ENCODE measurements around the gene SYNE2. TPM values are rescaled to one million over a fixed set of nuclear protein-coding genes. Genes with fewer than 3 reads are reported as not detected.

The SYNE2 gene
- total and polyA plus RNA-seq, 4 donors, result 26.9 to 208 (median 67.9) TPM

GRCh38 chr14:64059454-64060198, 206.8 kb downstream of the SYNE2 start:
- H3K27me3 ChIP-seq (ENCODE audit: control insufficient read depth in 3 of 3, insufficient read depth in 3 of 3, low read length in 2 of 3), result no peaks in the 10 kb centered on the region
- no peak overlapping the region for H3K9ac ChIP-seq (ENCODE audit: insufficient read depth in 1 of 2, low read length in 2 of 2)
- ATAC-seq (ENCODE audit: insufficient read depth, low FRiP score) (no peak), DNase-seq (no peak)
- no peak for TF ChIP-seq CTCF (IDR thresholded peaks at IDR 0.05; ENCODE audit: control extremely low read depth, extremely low read depth)
- no peak overlapping the region for H3K4me3 ChIP-seq
- H3K27ac ChIP-seq (ENCODE audit: low read depth in 1 of 2, low read length in 1 of 2), result no peak overlapping the region
- WGBS, 2 donors, result 92 to 97% methylated on average over 6 of the region's 6 CpGs
- H3K36me3 ChIP-seq (ENCODE audit: control insufficient read depth in 4 of 4, insufficient read depth in 4 of 4, low read length in 4 of 4), result peaks cover 0 to 12% (median 6%) of the 10 kb centered on the region in 4 donors
- H3K9me3 ChIP-seq (ENCODE audit: control insufficient read depth in 4 of 4, insufficient read depth in 3 of 4, low read length in 3 of 4), result peaks cover 0 to 2% (median 0%) of the 10 kb centered on the region in 4 donors
- H3K4me1 ChIP-seq (ENCODE audit: control insufficient read depth in 5 of 5, insufficient read depth in 5 of 5, low read length in 5 of 5), result peaks cover 0 to 15% (median 0%) of the 10 kb centered on the region in 5 donors

GRCh38 chr14:64060199-64060545, 207.4 kb downstream of the SYNE2 start:
- no peak for TF ChIP-seq CTCF (IDR thresholded peaks at IDR 0.05; ENCODE audit: control extremely low read depth, extremely low read depth)
- WGBS, 2 donors, result 70 to 84% methylated on average over 1 of the region's 1 CpG
- no peak overlapping the region for H3K27ac ChIP-seq (ENCODE audit: low read depth in 1 of 2, low read length in 1 of 2)
- DNase-seq (no peak), ATAC-seq (ENCODE audit: insufficient read depth, low FRiP score) (no peak)
- peaks cover 0 to 15% (median 0%) of the 10 kb centered on the region in 5 donors for H3K4me1 ChIP-seq (ENCODE audit: control insufficient read depth in 5 of 5, insufficient read depth in 5 of 5, low read length in 5 of 5)
- H3K9me3 ChIP-seq (ENCODE audit: control insufficient read depth in 4 of 4, insufficient read depth in 3 of 4, low read length in 3 of 4), result peaks cover 0 to 2% (median 0%) of the 10 kb centered on the region in 4 donors
- H3K27me3 ChIP-seq (ENCODE audit: control insufficient read depth in 3 of 3, insufficient read depth in 3 of 3, low read length in 2 of 3), result no peaks in the 10 kb centered on the region
- H3K36me3 ChIP-seq (ENCODE audit: control insufficient read depth in 4 of 4, insufficient read depth in 4 of 4, low read length in 4 of 4), result peaks cover 0 to 12% (median 6%) of the 10 kb centered on the region in 4 donors
- H3K4me3 ChIP-seq, result no peak overlapping the region
- no peak overlapping the region for H3K9ac ChIP-seq (ENCODE audit: insufficient read depth in 1 of 2, low read length in 2 of 2)

- no peak overlapping the region for H3K9ac ChIP-seq (ENCODE audit: insufficient read depth in 1 of 2, low read length in 2 of 2)
- TF ChIP-seq CTCF (IDR thresholded peaks at IDR 0.05; ENCODE audit: control extremely low read depth, extremely low read depth), result no peak
- ATAC-seq (ENCODE audit: insufficient read depth, low FRiP score), result no peak
- no peak overlapping the region for H3K27ac ChIP-seq (ENCODE audit: low read depth in 1 of 2, low read length in 1 of 2)
- peak in 1 of 3 donors; percentile 24 for DNase-seq
- 85 to 88% methylated on average over 5 of the region's 5 CpGs for WGBS, 2 donors
- no peak overlapping the region for H3K4me3 ChIP-seq
- peaks cover 0 to 16% (median 6%) of the 10 kb centered on the region in 4 donors for H3K36me3 ChIP-seq (ENCODE audit: control insufficient read depth in 4 of 4, insufficient read depth in 4 of 4, low read length in 4 of 4)
- peaks cover 0 to 15% (median 0%) of the 10 kb centered on the region in 5 donors for H3K4me1 ChIP-seq (ENCODE audit: control insufficient read depth in 5 of 5, insufficient read depth in 5 of 5, low read length in 5 of 5)
- peaks cover 0 to 2% (median 0%) of the 10 kb centered on the region in 4 donors for H3K9me3 ChIP-seq (ENCODE audit: control insufficient read depth in 4 of 4, insufficient read depth in 3 of 4, low read length in 3 of 4)
- no peaks in the 10 kb centered on the region for H3K27me3 ChIP-seq (ENCODE audit: control insufficient read depth in 3 of 3, insufficient read depth in 3 of 3, low read length in 2 of 3)
These were observed 207.9 kb downstream of the SYNE2 start for GRCh38 chr14:64060648-64061096.

Data from lung (tissue), 12 donors.